ENCODE measurements around the gene POLD2.

DNA sequence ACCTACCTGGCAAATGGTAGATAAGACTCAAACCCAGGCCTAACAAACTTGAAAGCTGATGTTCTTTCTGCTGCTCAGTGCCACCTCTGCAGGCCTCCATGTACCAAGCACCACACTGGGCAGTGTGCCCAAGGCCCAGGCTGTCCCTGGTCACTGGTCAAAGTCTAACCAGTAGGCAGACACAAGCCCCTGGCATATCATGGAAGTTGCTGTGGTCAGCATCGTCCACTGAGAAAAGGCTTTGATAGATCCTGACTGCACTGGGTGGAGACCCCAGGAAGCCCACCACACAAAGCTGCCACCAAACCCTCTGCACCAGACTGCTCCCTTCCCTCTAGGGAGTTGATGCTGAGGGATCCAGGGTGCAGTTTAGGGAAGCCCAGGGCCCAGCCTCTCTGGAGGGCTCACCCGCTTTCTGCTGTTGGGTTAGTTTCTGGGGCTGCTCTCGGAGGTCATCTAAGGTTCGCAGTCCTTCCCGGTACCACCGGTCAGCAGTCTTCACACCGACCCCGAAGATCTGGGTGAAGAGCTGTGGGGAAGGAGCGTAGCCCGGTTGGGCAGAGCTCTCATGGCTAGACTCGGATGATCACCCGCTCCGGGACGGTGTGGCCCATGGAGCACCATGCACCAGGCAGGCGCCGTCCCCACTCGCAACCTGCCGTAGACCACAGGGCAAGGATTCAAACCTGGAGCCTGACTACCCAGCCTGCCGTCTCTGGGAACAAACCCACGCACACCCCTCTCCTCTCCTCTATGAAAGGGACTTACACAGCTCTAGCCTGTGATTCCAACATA lies 47.0 kb downstream of the POLD2 start:
- TF ChIP-seq, protein P1, sequence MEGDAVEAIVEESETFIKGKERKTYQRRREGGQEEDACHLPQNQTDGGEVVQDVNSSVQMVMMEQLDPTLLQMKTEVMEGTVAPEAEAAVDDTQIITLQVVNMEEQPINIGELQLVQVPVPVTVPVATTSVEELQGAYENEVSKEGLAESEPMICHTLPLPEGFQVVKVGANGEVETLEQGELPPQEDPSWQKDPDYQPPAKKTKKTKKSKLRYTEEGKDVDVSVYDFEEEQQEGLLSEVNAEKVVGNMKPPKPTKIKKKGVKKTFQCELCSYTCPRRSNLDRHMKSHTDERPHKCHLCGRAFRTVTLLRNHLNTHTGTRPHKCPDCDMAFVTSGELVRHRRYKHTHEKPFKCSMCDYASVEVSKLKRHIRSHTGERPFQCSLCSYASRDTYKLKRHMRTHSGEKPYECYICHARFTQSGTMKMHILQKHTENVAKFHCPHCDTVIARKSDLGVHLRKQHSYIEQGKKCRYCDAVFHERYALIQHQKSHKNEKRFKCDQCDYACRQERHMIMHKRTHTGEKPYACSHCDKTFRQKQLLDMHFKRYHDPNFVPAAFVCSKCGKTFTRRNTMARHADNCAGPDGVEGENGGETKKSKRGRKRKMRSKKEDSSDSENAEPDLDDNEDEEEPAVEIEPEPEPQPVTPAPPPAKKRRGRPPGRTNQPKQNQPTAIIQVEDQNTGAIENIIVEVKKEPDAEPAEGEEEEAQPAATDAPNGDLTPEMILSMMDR (conservative IDR thresholded peaks at IDR 0.05) = no peak
- no peak for TF ChIP-seq ZFX (IDR thresholded peaks at IDR 0.05)

All from C4-2B (cell line).